NCI-H510A (cell line): ENCODE data around the gene LRRC4C.

Experiments used
- DNase-seq: peaks from one replicate; lab custom pipeline; 2025; lab: John Stamatoyannopoulos, UW

Gene LRRC4C

DNA sequence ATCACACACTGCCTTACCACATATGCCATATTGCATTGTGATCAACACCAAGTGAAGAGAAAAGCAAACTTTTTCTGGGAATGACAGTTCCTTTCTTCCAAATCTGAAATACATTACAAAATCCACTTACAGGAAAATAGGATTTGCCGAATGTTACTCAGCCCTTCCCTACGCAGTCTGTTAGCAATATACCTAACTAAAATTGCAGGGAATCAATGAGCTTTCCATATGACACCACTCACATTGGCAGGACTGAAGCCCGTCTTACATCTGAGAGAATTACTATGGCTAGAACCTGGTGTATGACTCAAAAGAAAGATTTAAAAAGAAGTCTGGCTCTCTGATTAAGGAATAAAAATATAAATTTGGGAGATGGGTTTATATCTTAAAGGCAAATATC, 136.0 kb downstream of the LRRC4C start:
- no peak for DNase-seq

- no peak for DNase-seq
These were observed 138.8 kb downstream of the LRRC4C start for GRCh38 chr11:41320653-41321052.

DNA sequence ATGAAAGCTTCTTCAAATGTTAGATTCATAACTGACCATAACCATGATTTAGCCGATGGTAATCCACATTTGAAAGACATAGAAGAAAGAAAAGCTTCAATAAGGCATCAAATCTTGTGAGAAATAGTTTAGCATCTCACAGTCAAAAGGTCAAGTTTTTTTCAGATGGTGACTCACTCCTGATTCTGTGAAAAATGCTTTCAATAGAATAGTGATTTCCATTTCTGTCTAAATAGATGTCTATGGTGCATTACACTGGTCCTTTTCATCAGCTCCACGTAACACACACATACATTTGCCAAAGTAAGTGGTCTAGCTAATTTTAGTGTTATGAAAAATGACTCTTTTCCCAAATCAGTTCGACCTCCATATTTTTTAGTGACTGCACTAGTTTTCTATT, 139.2 kb downstream of the LRRC4C start:
- DNase-seq = no peak

- DNase-seq = no peak
These were observed 140.0 kb downstream of the LRRC4C start for GRCh38 chr11:41319434-41319833.

DNA sequence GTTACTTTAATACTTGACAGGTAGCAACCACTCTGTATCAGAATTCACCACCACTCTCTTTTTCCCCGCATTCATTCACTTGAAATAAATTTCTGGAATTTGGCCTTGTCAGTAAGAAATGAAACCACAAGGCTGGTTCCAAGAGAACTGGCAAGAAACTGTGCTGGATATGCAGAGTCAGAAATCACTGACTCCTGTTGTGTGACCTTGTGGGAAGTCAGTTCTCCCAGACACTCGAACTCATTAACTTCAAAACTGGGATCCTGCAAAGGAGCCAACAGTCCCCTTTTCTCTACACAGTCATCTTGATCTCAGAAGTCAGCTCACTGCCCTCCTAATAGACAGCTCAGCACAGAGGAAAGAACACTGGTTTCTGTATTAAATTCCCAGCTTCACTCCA, 142.7 kb downstream of the LRRC4C start:
- no peak for DNase-seq

GRCh38 chr11:41313226-41313625, 146.2 kb downstream of the LRRC4C start:
- no peak for DNase-seq

DNA sequence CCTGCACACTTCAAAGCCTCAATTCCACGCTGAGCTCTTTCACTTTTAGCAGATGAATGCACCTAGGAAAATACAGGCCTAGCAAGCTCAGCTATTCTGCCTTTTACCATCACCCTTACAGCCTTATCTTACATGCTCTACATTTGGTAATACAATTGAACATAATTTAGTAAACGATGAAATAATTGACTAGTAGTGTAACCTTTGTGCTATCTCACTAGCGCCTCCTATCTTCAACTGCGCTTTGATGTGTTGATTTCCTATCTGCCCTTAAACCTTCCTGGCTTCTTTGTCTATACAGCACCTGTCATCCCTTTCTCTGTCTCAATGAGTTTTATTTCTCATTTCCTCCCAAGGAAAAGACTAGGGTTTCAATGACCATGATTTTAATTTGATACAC, 149.7 kb downstream of the LRRC4C start:
- no peak for DNase-seq

DNA sequence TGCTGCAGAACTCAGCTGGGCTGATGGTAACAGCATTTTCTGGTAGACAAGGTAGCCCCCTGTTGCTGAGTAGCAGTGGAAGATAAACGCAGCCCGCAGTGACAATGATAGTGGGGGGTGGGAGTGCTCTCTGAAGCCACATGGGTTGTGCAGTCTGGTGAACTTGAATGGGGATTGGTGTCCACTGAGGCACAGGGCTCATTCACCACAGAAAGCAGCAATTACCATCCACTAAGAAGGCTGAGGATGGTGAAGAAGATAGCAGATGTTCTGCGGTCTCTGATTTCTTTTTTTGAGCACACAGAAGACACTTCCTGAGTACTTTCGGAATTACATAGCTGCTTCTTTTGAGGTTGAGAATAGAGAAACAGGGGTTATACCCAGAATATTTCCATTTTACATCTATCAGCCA, 150.3 kb downstream of the LRRC4C start:
- no peak for DNase-seq

DNA sequence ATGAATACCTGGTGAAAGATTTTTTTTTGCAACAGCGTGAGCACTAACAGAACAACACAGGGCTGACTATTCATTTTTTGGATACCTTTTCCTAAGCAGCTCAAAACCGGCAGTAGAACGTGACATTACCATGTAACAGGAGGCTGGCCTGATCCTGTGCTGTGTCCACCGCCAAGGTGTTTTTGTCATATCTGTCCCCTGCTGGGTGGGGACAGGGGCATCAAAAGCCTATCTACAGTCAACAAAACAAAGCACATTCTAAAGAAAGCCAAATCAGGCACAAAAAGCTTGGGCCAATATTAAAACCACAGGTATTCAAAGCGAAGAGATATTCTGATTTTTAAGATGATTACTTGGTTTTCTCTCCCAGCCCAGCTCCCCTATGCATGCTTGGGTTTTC, 151.2 kb downstream of the LRRC4C start:
- no peak for DNase-seq

DNA sequence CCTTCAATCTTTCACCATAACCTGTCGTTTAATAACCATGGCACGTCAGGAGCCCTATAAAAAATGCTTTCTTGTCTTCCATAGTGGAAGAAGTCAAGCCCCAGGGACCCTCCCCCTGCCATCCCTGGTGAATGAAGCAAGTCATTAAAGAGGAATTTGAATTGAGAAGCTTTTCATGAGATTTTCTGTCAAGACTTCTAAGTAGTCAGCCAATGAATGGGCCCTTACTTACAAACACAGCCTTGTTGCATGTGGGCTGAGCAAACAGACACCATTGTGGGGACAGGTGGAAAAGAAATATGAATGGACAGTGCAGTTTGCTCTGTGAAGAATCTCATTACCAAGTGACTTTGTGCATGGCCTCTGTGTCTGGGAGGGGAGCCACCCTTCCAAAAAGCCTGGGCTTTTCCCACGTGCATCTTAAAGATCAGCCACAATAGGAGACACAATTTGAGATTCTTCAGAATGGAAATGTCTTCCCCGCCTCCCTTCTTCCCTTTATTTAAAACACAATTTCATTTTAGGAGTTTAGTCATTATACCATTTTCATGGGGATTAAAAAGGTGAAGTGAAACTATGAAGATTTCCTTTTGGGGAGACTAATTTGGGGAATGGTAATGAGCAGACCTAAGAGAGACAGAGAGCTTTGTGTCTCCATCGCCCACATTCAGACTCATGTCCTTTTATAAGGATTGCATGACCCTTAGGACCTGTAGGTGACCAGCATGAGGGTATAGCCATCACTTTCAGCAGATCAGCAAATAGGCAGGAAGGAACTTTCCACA, 152.0 kb downstream of the LRRC4C start:
- no peak for DNase-seq

DNA sequence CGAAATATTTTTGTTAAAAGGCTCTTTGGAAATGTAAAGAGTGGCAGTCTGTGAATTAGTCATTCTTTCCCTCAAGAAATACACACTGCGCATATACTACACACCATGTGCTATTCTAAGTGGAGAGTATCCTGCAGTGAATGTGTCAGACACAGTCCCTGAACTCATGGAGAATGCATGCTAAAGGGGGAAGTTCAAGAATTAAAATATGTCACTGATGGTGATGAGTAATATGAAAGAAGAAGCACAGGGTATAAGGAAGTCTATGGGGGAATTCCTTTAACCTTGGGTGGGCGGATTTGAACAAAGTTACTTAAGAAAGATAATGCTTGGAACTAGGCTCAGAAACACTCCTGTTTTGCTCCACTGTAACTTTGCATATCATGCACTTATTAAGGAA, 153.0 kb downstream of the LRRC4C start:
- no peak for DNase-seq

- DNase-seq = no peak
These were observed 158.4 kb downstream of the LRRC4C start for GRCh38 chr11:41301023-41301422.

GRCh38 chr11:41289408-41289807, 170.0 kb downstream of the LRRC4C start:
- DNase-seq = no peak

DNA sequence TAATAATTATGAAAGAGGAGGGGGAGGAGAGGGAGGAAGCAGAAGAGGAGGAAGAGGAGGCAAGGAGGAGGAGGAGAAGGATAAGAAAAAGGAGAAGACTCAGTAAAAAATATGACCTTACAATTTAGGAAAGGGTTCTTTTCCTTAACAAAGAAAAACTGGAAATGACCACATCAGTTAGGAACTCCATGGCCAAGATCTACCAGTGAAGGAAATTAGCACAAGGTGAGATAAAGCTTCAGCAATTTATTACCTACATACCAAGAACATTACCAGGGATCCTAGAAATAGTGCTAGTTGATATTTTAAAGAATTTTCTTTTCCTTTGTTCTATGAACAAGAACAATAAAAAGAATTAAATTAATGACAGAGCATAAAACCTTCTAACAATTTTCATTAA, 172.7 kb downstream of the LRRC4C start:
- DNase-seq = no peak

DNA sequence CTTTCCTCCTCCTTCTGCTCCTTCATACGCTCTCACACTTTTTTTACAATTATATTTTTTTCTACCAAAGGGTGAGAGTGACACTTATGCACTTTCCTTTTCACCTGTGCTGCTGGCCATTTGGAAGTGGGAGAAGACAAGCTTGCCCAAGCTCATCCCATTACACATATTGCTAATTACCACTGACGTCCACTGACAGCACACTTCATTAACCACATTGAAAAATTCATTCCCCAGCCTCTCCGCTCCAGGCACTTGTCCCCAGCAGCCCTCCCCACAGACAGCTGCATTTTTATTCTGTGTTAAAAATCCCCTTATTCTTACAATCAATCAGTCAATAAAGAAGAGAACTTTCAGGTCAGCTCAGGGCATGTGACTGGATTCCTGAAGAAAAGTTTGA, 175.1 kb downstream of the LRRC4C start:
- DNase-seq = no peak

DNA sequence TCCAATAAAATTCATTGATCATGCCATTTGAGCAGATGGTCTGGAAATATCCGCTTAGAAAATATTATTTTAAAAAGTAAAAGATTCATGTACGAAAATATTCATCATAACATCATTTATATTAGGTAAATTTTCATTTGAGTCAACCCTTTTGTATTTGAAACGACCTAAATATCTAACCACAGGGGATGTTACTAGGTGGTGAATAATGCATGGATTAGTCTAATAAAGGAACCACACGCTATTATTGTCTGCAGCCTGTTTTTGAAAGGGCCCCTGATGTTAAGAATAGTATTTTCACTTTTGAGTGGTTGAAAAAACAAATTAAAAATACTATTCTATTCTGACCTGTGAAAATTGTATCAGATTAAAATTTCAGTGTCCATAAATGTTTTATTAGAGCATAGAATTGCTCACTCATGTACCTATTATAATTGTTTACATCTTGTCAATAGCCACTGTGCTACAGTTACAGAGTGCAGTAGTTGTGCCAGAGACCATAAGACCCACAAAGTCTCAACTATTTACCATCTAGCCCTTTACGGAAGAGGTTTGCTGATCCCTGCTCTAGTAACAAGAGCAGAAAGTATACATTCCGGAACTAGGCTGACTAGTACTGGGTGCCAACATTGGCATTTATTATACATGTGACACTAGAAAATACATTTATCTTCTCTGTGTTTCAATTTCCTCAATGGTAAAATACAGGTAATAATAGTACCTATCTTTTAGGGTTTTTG, 176.1 kb downstream of the LRRC4C start:
- no peak for DNase-seq

- no peak for DNase-seq
These were observed 177.1 kb downstream of the LRRC4C start for GRCh38 chr11:41282395-41282794.

GRCh38 chr11:41281131-41281742, 178.2 kb downstream of the LRRC4C start:
- no peak for DNase-seq

- DNase-seq = no peak
These were observed 184.6 kb downstream of the LRRC4C start for GRCh38 chr11:41274831-41275230.

- DNase-seq = no peak
These were observed 185.5 kb downstream of the LRRC4C start for GRCh38 chr11:41273908-41274307.

- DNase-seq = no peak
These were observed 192.0 kb downstream of the LRRC4C start for GRCh38 chr11:41267451-41267850.

GRCh38 chr11:41256041-41256440, 203.4 kb downstream of the LRRC4C start:
- DNase-seq = no peak

DNA sequence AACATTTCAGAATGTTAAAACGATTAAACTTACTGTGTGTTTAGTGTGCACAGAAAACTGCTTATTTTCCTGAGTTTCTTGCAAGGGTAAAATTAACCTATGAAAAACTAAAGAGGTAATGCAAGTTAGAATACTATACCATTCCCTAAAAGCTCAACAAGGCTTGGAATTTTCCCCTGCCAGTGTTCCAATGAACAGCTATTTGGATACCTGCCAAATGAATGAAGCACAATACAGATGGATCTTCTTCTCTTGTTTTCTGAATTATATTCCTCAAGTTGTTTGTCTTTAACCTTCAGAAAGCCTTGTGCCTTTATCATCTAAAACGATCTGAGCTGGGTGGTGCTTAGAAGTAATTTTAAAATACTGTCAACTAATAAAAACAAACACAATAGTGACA, 204.5 kb downstream of the LRRC4C start:
- DNase-seq = no peak
